Upper lobe of right lung (tissue), 1 donor: Measurements from ENCODE around the gene CKAP2L. TPM values are rescaled to one million over a fixed set of nuclear protein-coding genes. Genes with fewer than 3 reads are reported as not detected.

Source experiments
- ATAC-seq: fragments of 200-7000 bp; cut with Tn5 transposase; one replicate; pipeline ENCODE4 v1.9.1; 2020; ENCODE audit warnings: mild to moderate bottlenecking, moderate library complexity
- DNase-seq: peaks from one replicate; pipeline ENCODE4 v3.0.0-alpha.2; 2020
- H3K27ac ChIP-seq: fragments of 200-600 bp; one replicate; pipeline ENCODE4 v1.8.0; 2022
- H3K27me3 ChIP-seq: fragments of 200-600 bp; one replicate; pipeline ENCODE4 v1.8.0; 2022; ENCODE audit warnings: mild to moderate bottlenecking
- H3K36me3 ChIP-seq: fragments of 200-600 bp; one replicate; pipeline ENCODE4 v1.8.0; 2022
- H3K4me1 ChIP-seq: fragments of 200-600 bp; one replicate; pipeline ENCODE4 v1.8.0; 2022
- H3K4me3 ChIP-seq: fragments of 200-600 bp; one replicate; pipeline ENCODE4 v1.8.0; 2022; ENCODE audit warnings: mild to moderate bottlenecking
- H3K9me3 ChIP-seq: fragments of 200-600 bp; one replicate; pipeline ENCODE4 v1.8.0; 2022
- CTCF ChIP-seq: fragments of 200-600 bp; IDR thresholded peaks from one replicate; pipeline ENCODE4 v1.8.0; 2022; ENCODE audit warnings: antibody characterized with exemption
- intact Hi-C: fragments of 100-400 bp; cut with DNase I; formaldehyde crosslinking; loops from one replicate; pipeline ENCODE4 v1.11.0; 2022
- total RNA-seq: library from RNA; stranded (reverse); fragmentation: NEBNext Ultra II Directional; extraction: Animal tissue kit (Norgen Biotek cat#: 25700); gene quantifications from one replicate; pipeline ENCODE4 v1.2.1, GENCODE V29; 2021
- donor health status: DM: no; HTN: yes; CAD: no; lungs with severe emphysema.

CKAP2L gene
- total RNA-seq, 1 donor from 2014 or later, result 0.46 TPM

GRCh38 chr2:112713926-112714325 is 50.5 kb downstream of the CKAP2L start:
- ATAC-seq (no peak), DNase-seq (no peak)
- no peaks in the 10 kb centered on the region for H3K4me1 ChIP-seq
- no peak overlapping the region for H3K27ac ChIP-seq
- H3K36me3 ChIP-seq, result no peaks in the 10 kb centered on the region
- TF ChIP-seq CTCF, result no peak
- intact Hi-C loops, result no loop called here
- H3K4me3 ChIP-seq, result no peak overlapping the region
- no peaks in the 10 kb centered on the region for H3K27me3 ChIP-seq
- no peaks in the 10 kb centered on the region for H3K9me3 ChIP-seq

- Histone ChIP-seq H3K9me3 (no peaks in the 10 kb centered on the region), H3K36me3 (no peaks in the 10 kb centered on the region), H3K4me3 (no peak overlapping the region), H3K4me1 (no peaks in the 10 kb centered on the region), H3K27me3 (no peaks in the 10 kb centered on the region), H3K27ac (no peak overlapping the region)
- no peak for TF ChIP-seq CTCF
- DNase-seq, result no peak
- ATAC-seq, result no peak
- intact Hi-C loops, result no loop called here
Measured at GRCh38 chr2:112713585-112713925, 50.9 kb downstream of the CKAP2L start.

GRCh38 chr2:112712903-112713584 is 51.4 kb downstream of the CKAP2L start:
- DNase-seq (no peak), ATAC-seq (peak; percentile 51)

GRCh38 chr2:112712465-112712864 is 51.9 kb downstream of the CKAP2L start:
- Histone ChIP-seq H3K27ac (no peak overlapping the region), H3K4me1 (peaks cover 6% of the 10 kb centered on the region), H3K4me3 (no peak overlapping the region), H3K36me3 (no peaks in the 10 kb centered on the region), H3K27me3 (no peaks in the 10 kb centered on the region), H3K9me3 (no peaks in the 10 kb centered on the region)
- intact Hi-C loops, result no loop called here
- no peak for ATAC-seq
- no peak for DNase-seq
- no peak for TF ChIP-seq CTCF

More at GRCh38 chr2:112712903-112713584, 51.4 kb downstream of the CKAP2L start:
- Histone ChIP-seq H3K9me3 (no peaks in the 10 kb centered on the region), H3K4me3 (no peak overlapping the region), H3K27ac (no peak overlapping the region), H3K4me1 (peaks cover under 1% of the 10 kb centered on the region), H3K36me3 (no peaks in the 10 kb centered on the region), H3K27me3 (no peaks in the 10 kb centered on the region)
- intact Hi-C loops, result no loop called here
- no peak for TF ChIP-seq CTCF

GRCh38 chr2:112710956-112711750 is 53.3 kb downstream of the CKAP2L start:
- Histone ChIP-seq H3K27ac (no peak overlapping the region), H3K4me3 (no peak overlapping the region), H3K27me3 (no peaks in the 10 kb centered on the region), H3K36me3 (no peaks in the 10 kb centered on the region), H3K9me3 (no peaks in the 10 kb centered on the region), H3K4me1 (peaks cover 15% of the 10 kb centered on the region)
- TF ChIP-seq CTCF, result no peak
- intact Hi-C loops, result no loop called here
- DNase-seq (no peak), ATAC-seq (no peak)
